ENCODE data around the gene ITGBL1.

ITGBL1 gene

GRCh38 chr13:101576977-101577376 is 124.5 kb downstream of the ITGBL1 start:
- no peak overlapping the region for H3K27ac ChIP-seq (ENCODE audit: low read length)

GRCh38 chr13:101579281-101579802 is 126.9 kb downstream of the ITGBL1 start:
- no peaks in the 10 kb centered on the region for H3K36me3 ChIP-seq (ENCODE audit: insufficient read depth, low read depth, low read length)
- no peaks in the 10 kb centered on the region for H3K9me3 ChIP-seq (ENCODE audit: insufficient read depth, low read depth, low read length)
- H3K27ac ChIP-seq (ENCODE audit: low read length), result no peak overlapping the region
- no peak overlapping the region for H3K9ac ChIP-seq (ENCODE audit: low read depth, low read length)
- no peaks in the 10 kb centered on the region; the same call in 1 of the 2 replicates for H3K4me1 ChIP-seq (ENCODE audit: insufficient read depth, low read length)
- H3K4me3 ChIP-seq (ENCODE audit: low read length), result no peak overlapping the region
- H3K27me3 ChIP-seq (ENCODE audit: insufficient read depth, low read length), result no peaks in the 10 kb centered on the region

More at GRCh38 chr13:101576977-101577376, 124.5 kb downstream of the ITGBL1 start:
- peaks cover 4% of the 10 kb centered on the region; the same call in 1 of the 2 replicates for H3K4me1 ChIP-seq (ENCODE audit: insufficient read depth, low read length)
- no peaks in the 10 kb centered on the region for H3K9me3 ChIP-seq (ENCODE audit: insufficient read depth, low read depth, low read length)
- no peak overlapping the region for H3K4me3 ChIP-seq (ENCODE audit: low read length)
- no peaks in the 10 kb centered on the region for H3K36me3 ChIP-seq (ENCODE audit: insufficient read depth, low read depth, low read length)
- H3K9ac ChIP-seq (ENCODE audit: low read depth, low read length), result no peak overlapping the region
- no peaks in the 10 kb centered on the region for H3K27me3 ChIP-seq (ENCODE audit: insufficient read depth, low read length)

GRCh38 chr13:101584331-101584730 is 131.9 kb downstream of the ITGBL1 start:
- H3K36me3 ChIP-seq (ENCODE audit: insufficient read depth, low read depth, low read length), result no peaks in the 10 kb centered on the region

GRCh38 chr13:101590479-101590878 is 138.0 kb downstream of the ITGBL1 start:
- H3K36me3 ChIP-seq (ENCODE audit: insufficient read depth, low read depth, low read length), result no peaks in the 10 kb centered on the region
- H3K27ac ChIP-seq (ENCODE audit: low read length), result no peak overlapping the region
- H3K9ac ChIP-seq (ENCODE audit: low read depth, low read length), result no peak overlapping the region
- no peaks in the 10 kb centered on the region for H3K27me3 ChIP-seq (ENCODE audit: insufficient read depth, low read length)
- H3K9me3 ChIP-seq (ENCODE audit: insufficient read depth, low read depth, low read length), result no peaks in the 10 kb centered on the region
- H3K4me3 ChIP-seq (ENCODE audit: low read length), result no peak overlapping the region
- no peaks in the 10 kb centered on the region for H3K4me1 ChIP-seq (ENCODE audit: insufficient read depth, low read length)

More at GRCh38 chr13:101584331-101584730, 131.9 kb downstream of the ITGBL1 start:
- no peaks in the 10 kb centered on the region for H3K27me3 ChIP-seq (ENCODE audit: insufficient read depth, low read length)
- H3K9me3 ChIP-seq (ENCODE audit: insufficient read depth, low read depth, low read length), result no peaks in the 10 kb centered on the region
- no peaks in the 10 kb centered on the region for H3K4me1 ChIP-seq (ENCODE audit: insufficient read depth, low read length)
- no peak overlapping the region for H3K9ac ChIP-seq (ENCODE audit: low read depth, low read length)
- no peak overlapping the region for H3K4me3 ChIP-seq (ENCODE audit: low read length)
- no peak overlapping the region for H3K27ac ChIP-seq (ENCODE audit: low read length)

GRCh38 chr13:101594936-101595335 is 142.5 kb downstream of the ITGBL1 start:
- H3K4me1 ChIP-seq (ENCODE audit: insufficient read depth, low read length), result no peaks in the 10 kb centered on the region
- no peak overlapping the region for H3K27ac ChIP-seq (ENCODE audit: low read length)
- no peaks in the 10 kb centered on the region for H3K9me3 ChIP-seq (ENCODE audit: insufficient read depth, low read depth, low read length)
- H3K4me3 ChIP-seq (ENCODE audit: low read length), result no peak overlapping the region
- no peaks in the 10 kb centered on the region for H3K36me3 ChIP-seq (ENCODE audit: insufficient read depth, low read depth, low read length)
- no peak overlapping the region for H3K9ac ChIP-seq (ENCODE audit: low read depth, low read length)
- H3K27me3 ChIP-seq (ENCODE audit: insufficient read depth, low read length), result no peaks in the 10 kb centered on the region

- H3K9ac ChIP-seq (ENCODE audit: low read depth, low read length), result no peak overlapping the region
- H3K4me3 ChIP-seq (ENCODE audit: low read length), result no peak overlapping the region
- H3K9me3 ChIP-seq (ENCODE audit: insufficient read depth, low read depth, low read length), result no peaks in the 10 kb centered on the region
- no peaks in the 10 kb centered on the region for H3K4me1 ChIP-seq (ENCODE audit: insufficient read depth, low read length)
- H3K27me3 ChIP-seq (ENCODE audit: insufficient read depth, low read length), result no peaks in the 10 kb centered on the region
- no peaks in the 10 kb centered on the region for H3K36me3 ChIP-seq (ENCODE audit: insufficient read depth, low read depth, low read length)
- H3K27ac ChIP-seq (ENCODE audit: low read length), result no peak overlapping the region
Observed at GRCh38 chr13:101596803-101597202, 144.3 kb downstream of the ITGBL1 start.

GRCh38 chr13:101611491-101612475 is 159.3 kb downstream of the ITGBL1 start:
- Histone ChIP-seq H3K27ac (ENCODE audit: low read length) (no peak overlapping the region), H3K36me3 (ENCODE audit: insufficient read depth, low read depth, low read length) (no peaks in the 10 kb centered on the region), H3K9ac (ENCODE audit: low read depth, low read length) (no peak overlapping the region), H3K9me3 (ENCODE audit: insufficient read depth, low read depth, low read length) (no peaks in the 10 kb centered on the region), H3K27me3 (ENCODE audit: insufficient read depth, low read length) (no peaks in the 10 kb centered on the region), H3K4me1 (ENCODE audit: insufficient read depth, low read length) (no peaks in the 10 kb centered on the region), H3K4me3 (ENCODE audit: low read length) (no peak overlapping the region)

- H3K9me3 ChIP-seq (ENCODE audit: insufficient read depth, low read depth, low read length), result no peaks in the 10 kb centered on the region
- H3K36me3 ChIP-seq (ENCODE audit: insufficient read depth, low read depth, low read length), result no peaks in the 10 kb centered on the region
- no peak overlapping the region for H3K27ac ChIP-seq (ENCODE audit: low read length)
- no peak overlapping the region for H3K4me3 ChIP-seq (ENCODE audit: low read length)
- H3K4me1 ChIP-seq (ENCODE audit: insufficient read depth, low read length), result no peaks in the 10 kb centered on the region
- H3K27me3 ChIP-seq (ENCODE audit: insufficient read depth, low read length), result no peaks in the 10 kb centered on the region
- H3K9ac ChIP-seq (ENCODE audit: low read depth, low read length), result no peak overlapping the region
Observed at GRCh38 chr13:101612735-101613134, 160.3 kb downstream of the ITGBL1 start.

GRCh38 chr13:101614491-101614890 is 162.0 kb downstream of the ITGBL1 start:
- Histone ChIP-seq H3K27me3 (ENCODE audit: insufficient read depth, low read length) (no peaks in the 10 kb centered on the region), H3K9ac (ENCODE audit: low read depth, low read length) (no peak overlapping the region), H3K9me3 (ENCODE audit: insufficient read depth, low read depth, low read length) (no peaks in the 10 kb centered on the region), H3K27ac (ENCODE audit: low read length) (no peak overlapping the region), H3K4me1 (ENCODE audit: insufficient read depth, low read length) (no peaks in the 10 kb centered on the region), H3K4me3 (ENCODE audit: low read length) (no peak overlapping the region), H3K36me3 (ENCODE audit: insufficient read depth, low read depth, low read length) (no peaks in the 10 kb centered on the region)

- Histone ChIP-seq H3K4me3 (ENCODE audit: low read length) (no peak overlapping the region), H3K9me3 (ENCODE audit: insufficient read depth, low read depth, low read length) (no peaks in the 10 kb centered on the region), H3K27me3 (ENCODE audit: insufficient read depth, low read length) (no peaks in the 10 kb centered on the region), H3K27ac (ENCODE audit: low read length) (no peak overlapping the region), H3K36me3 (ENCODE audit: insufficient read depth, low read depth, low read length) (no peaks in the 10 kb centered on the region), H3K4me1 (ENCODE audit: insufficient read depth, low read length) (peaks cover 12% of the 10 kb centered on the region; the same call in 1 of the 2 replicates), H3K9ac (ENCODE audit: low read depth, low read length) (no peak overlapping the region)
Observed at GRCh38 chr13:101618440-101619187, 166.1 kb downstream of the ITGBL1 start.

GRCh38 chr13:101621099-101621498 is 168.6 kb downstream of the ITGBL1 start:
- no peak overlapping the region for H3K9ac ChIP-seq (ENCODE audit: low read depth, low read length)
- no peak overlapping the region for H3K4me3 ChIP-seq (ENCODE audit: low read length)
- no peak overlapping the region for H3K27ac ChIP-seq (ENCODE audit: low read length)
- H3K36me3 ChIP-seq (ENCODE audit: insufficient read depth, low read depth, low read length), result no peaks in the 10 kb centered on the region
- H3K9me3 ChIP-seq (ENCODE audit: insufficient read depth, low read depth, low read length), result no peaks in the 10 kb centered on the region
- no peaks in the 10 kb centered on the region for H3K27me3 ChIP-seq (ENCODE audit: insufficient read depth, low read length)
- peaks cover 20% of the 10 kb centered on the region; the same call in 1 of the 2 replicates for H3K4me1 ChIP-seq (ENCODE audit: insufficient read depth, low read length)

All from iPS-20b (cell line).